Glutamatergic neuron (in vitro differentiated cells): ENCODE data around the gene TMEM220. TPM values are rescaled to one million over a fixed set of nuclear protein-coding genes. Genes with fewer than 3 reads are reported as not detected.

ENCODE experiments used
- DNase-seq: peaks from one replicate; pipeline ENCODE4 v3.0.0; 2022
- H3K27ac Mint-ChIP-seq: one replicate; pipeline ENCODE4 v1.8.0; 2020; ENCODE audit warnings: mild to moderate bottlenecking, mixed read lengths, inconsistent platforms; ENCODE audit not compliant: unreplicated experiment
- H3K27me3 Mint-ChIP-seq: one replicate; pipeline ENCODE4 v1.8.0; 2020; ENCODE audit warnings: mild to moderate bottlenecking, moderate library complexity, mixed read lengths, inconsistent platforms; ENCODE audit not compliant: unreplicated experiment
- H3K36me3 Mint-ChIP-seq: one replicate; pipeline ENCODE4 v1.8.0; 2020; ENCODE audit warnings: mild to moderate bottlenecking, mixed read lengths, inconsistent platforms; ENCODE audit not compliant: unreplicated experiment
- H3K4me1 Mint-ChIP-seq: one replicate; pipeline ENCODE4 v1.8.0; 2020; ENCODE audit warnings: mild to moderate bottlenecking, low read depth, mixed read lengths, inconsistent platforms; ENCODE audit not compliant: unreplicated experiment
- H3K4me3 Mint-ChIP-seq: one replicate; pipeline ENCODE4 v1.8.0; 2020; ENCODE audit warnings: mild to moderate bottlenecking, mixed read lengths, inconsistent platforms; ENCODE audit not compliant: unreplicated experiment
- H3K9me3 Mint-ChIP-seq: one replicate; pipeline ENCODE4 v1.8.0; 2020; ENCODE audit warnings: mild to moderate bottlenecking, moderate library complexity, mixed read lengths, inconsistent platforms; ENCODE audit not compliant: unreplicated experiment
- total RNA-seq: library from RNA; stranded (reverse); fragmentation: NEBNext Ultra II Directional; extraction: Animal tissue kit (Norgen Biotek cat#: 25700); gene quantifications from one replicate; pipeline ENCODE4 v1.2.1, GENCODE V29; 2021; ENCODE audit not compliant: unreplicated experiment
- TF ChIP-seq, protein P1 (sequence below): fragments of 200-600 bp; sonication (generic); IDR thresholded peaks from one replicate; pipeline ENCODE4 v1.5.0; 2021; ENCODE audit not compliant: partially characterized antibody, unreplicated experiment

Gene TMEM220
- total RNA-seq, 1 donor from 2014 or later = 1.6 TPM

GRCh38 chr17:10772425-10773380 is 42.9 kb upstream of the TMEM220 start:
- Mint-ChIP-seq H3K27me3 (no peaks in the 10 kb centered on the region), H3K9me3 (peaks cover 9% of the 10 kb centered on the region), H3K4me1 (peaks cover 13% of the 10 kb centered on the region), H3K4me3 (peak overlapping the region; percentile 67), H3K36me3 (peaks cover 10% of the 10 kb centered on the region), H3K27ac (peak overlapping the region; percentile 93)
- DNase-seq = peak; percentile 73
- TF ChIP-seq, protein P1, sequence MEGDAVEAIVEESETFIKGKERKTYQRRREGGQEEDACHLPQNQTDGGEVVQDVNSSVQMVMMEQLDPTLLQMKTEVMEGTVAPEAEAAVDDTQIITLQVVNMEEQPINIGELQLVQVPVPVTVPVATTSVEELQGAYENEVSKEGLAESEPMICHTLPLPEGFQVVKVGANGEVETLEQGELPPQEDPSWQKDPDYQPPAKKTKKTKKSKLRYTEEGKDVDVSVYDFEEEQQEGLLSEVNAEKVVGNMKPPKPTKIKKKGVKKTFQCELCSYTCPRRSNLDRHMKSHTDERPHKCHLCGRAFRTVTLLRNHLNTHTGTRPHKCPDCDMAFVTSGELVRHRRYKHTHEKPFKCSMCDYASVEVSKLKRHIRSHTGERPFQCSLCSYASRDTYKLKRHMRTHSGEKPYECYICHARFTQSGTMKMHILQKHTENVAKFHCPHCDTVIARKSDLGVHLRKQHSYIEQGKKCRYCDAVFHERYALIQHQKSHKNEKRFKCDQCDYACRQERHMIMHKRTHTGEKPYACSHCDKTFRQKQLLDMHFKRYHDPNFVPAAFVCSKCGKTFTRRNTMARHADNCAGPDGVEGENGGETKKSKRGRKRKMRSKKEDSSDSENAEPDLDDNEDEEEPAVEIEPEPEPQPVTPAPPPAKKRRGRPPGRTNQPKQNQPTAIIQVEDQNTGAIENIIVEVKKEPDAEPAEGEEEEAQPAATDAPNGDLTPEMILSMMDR = peak; percentile 100

DNA sequence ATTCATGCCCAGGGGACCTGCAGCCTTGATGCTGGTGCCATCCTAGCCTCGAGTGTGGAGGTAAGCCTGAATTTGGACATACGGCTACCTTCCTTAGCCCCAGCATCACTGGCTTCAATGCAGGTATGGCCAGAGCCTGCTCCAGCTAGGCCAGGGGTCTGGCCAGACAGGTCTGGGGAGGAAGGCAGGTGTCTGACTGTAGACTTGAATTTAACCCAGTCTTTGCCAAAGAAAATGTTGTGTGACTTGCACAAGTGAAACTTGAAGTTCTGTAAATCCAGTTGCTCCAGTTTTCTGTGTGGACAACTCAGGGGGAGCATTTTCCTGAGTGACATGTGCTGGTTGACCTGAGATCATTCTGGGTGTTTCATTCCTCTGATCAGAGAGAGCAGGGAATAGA is 41.3 kb upstream of the TMEM220 start:
- Mint-ChIP-seq H3K9me3 (peaks cover 14% of the 10 kb centered on the region), H3K27ac (no peak overlapping the region), H3K4me1 (peaks cover 13% of the 10 kb centered on the region), H3K36me3 (peaks cover 19% of the 10 kb centered on the region), H3K27me3 (no peaks in the 10 kb centered on the region), H3K4me3 (no peak overlapping the region)
- TF ChIP-seq, protein P1 = no peak
- DNase-seq = no peak

DNA sequence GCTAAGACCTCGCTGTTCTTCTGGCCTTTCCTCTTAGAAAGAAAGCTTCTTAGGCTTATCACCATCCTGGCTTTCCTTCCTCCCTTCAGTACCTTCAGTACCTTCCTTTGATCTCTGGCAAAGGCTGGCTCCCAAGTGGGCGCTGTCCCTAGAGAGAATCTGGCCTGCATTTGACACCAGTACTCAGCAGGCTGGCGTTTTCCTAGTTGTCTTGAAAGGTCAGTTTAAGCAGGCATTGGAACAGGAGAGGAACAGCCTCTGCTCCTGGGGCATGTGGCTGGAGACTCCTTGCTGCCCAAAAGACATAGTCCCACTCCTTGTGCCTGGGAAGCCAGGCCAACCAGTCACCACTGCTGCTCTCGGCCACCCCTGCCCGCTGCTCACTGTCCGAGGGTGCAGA is 40.0 kb upstream of the TMEM220 start:
- TF ChIP-seq, protein P1 = no peak
- Mint-ChIP-seq H3K27ac (no peak overlapping the region), H3K36me3 (peaks cover 15% of the 10 kb centered on the region), H3K27me3 (no peaks in the 10 kb centered on the region), H3K4me3 (no peak overlapping the region), H3K4me1 (peaks cover 13% of the 10 kb centered on the region), H3K9me3 (peaks cover 11% of the 10 kb centered on the region)
- DNase-seq = no peak

DNA sequence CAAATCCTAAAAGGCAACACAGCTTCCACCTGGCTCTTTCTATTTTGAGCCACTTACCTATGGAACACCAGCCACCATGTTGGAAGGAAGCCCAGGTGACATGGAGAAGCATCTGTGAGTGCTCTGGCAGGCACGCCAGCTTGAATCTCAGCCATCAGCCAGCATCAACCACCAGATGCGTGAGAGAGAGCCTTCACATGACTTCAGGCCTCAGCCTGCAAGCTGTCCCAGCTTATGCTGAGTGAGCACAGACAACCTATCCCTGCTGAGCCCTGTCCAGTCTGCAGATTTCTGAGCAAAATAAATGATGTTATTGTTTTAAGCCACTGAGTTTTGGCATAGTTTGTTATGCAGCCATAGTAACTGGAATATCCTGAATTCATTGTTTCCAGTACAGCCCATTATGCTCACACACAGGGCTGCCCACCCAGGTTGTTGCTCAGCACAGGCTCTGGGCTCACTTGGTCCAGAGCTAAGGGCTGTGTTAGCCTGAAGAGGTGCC is 39.0 kb upstream of the TMEM220 start:
- DNase-seq = no peak
- no peak overlapping the region for H3K4me3 Mint-ChIP-seq
- H3K9me3 Mint-ChIP-seq = peaks cover 9% of the 10 kb centered on the region
- TF ChIP-seq, protein P1 = no peak
- no peak overlapping the region for H3K27ac Mint-ChIP-seq
- no peaks in the 10 kb centered on the region for H3K27me3 Mint-ChIP-seq
- H3K36me3 Mint-ChIP-seq = peaks cover 15% of the 10 kb centered on the region
- H3K4me1 Mint-ChIP-seq = peaks cover 11% of the 10 kb centered on the region

GRCh38 chr17:10767232-10767631 is 37.4 kb upstream of the TMEM220 start:
- Mint-ChIP-seq H3K4me1 (peaks cover 2% of the 10 kb centered on the region), H3K27me3 (no peaks in the 10 kb centered on the region), H3K27ac (no peak overlapping the region), H3K9me3 (peaks cover 10% of the 10 kb centered on the region), H3K36me3 (peaks cover 15% of the 10 kb centered on the region), H3K4me3 (no peak overlapping the region)
- DNase-seq = no peak
- TF ChIP-seq, protein P1 = no peak
